Stimulated activated naive CD8-positive, alpha-beta T cell treated with anti-CD3 and anti-CD28 coated beads, Interleukin-15, amount 100 ng/mL, for 72 hours (primary cell): ENCODE data around the gene SERTAD1.
"Not testable (repeated sequence)": the region's sequence is repeated elsewhere in the genome, so short reads cannot be mapped to it uniquely, and the experiment has no call there.

Source experiments
- ATAC-seq: fragments of 150-1000 bp; cut with Tn5 transposase; 2 replicates; pipeline ENCODE4 v1.10.0; 2021; ENCODE audit warnings: mild to moderate bottlenecking, moderate library complexity
- DNase-seq, 2 donors: peaks; one replicate each; pipeline ENCODE4 v3.0.0; 2021 to 2022
- H3K27ac Mint-ChIP-seq, 2 donors: one replicate each; pipeline ENCODE4 v1.8.0; 2022; ENCODE audit warnings: mild to moderate bottlenecking in 2 of 2, mixed read lengths in 2 of 2, moderate library complexity in 2 of 2
- H3K27me3 Mint-ChIP-seq: one replicate; pipeline ENCODE4 v1.8.0; 2022; ENCODE audit warnings: mixed read lengths
- H3K4me1 Mint-ChIP-seq: one replicate; pipeline ENCODE4 v1.8.0; 2022; ENCODE audit warnings: mild to moderate bottlenecking, mixed read lengths
- H3K4me3 Mint-ChIP-seq, 2 donors: one replicate each; pipeline ENCODE4 v1.8.0; 2022; ENCODE audit warnings: mild to moderate bottlenecking in 2 of 2, mixed read lengths in 2 of 2, moderate library complexity in 1 of 2
- H3K9me3 Mint-ChIP-seq, 2 donors: one replicate each; pipeline ENCODE4 v1.8.0; 2022; ENCODE audit warnings: mixed read lengths in 2 of 2

Gene SERTAD1

DNA sequence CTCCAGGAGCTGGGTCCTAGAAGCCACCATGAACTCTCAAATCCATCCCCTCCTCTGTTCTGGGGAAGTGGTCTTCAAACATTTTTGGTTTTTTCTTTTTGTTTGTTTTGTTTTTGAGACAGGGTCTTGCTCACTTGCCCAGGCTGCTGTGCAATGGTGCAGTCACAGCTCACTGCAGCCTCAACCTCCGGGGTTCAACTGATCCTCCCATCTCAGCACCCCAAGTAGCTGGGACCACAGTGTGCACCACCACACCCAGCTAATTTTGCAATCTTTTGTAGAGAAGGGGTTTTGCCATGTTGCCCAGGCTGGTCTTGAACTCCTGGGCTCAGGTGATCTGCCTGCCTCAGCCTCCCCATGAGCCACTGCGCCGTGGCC is 32.8 kb upstream of the SERTAD1 start:
- H3K27me3 Mint-ChIP-seq: no peaks in the 10 kb centered on the region
- H3K27ac Mint-ChIP-seq: no peak overlapping the region
- H3K4me3 Mint-ChIP-seq: no peak overlapping the region
- ATAC-seq (no peak), DNase-seq (no peak)
- no peaks in the 10 kb centered on the region for H3K9me3 Mint-ChIP-seq
- no peaks in the 10 kb centered on the region for H3K4me1 Mint-ChIP-seq

DNA sequence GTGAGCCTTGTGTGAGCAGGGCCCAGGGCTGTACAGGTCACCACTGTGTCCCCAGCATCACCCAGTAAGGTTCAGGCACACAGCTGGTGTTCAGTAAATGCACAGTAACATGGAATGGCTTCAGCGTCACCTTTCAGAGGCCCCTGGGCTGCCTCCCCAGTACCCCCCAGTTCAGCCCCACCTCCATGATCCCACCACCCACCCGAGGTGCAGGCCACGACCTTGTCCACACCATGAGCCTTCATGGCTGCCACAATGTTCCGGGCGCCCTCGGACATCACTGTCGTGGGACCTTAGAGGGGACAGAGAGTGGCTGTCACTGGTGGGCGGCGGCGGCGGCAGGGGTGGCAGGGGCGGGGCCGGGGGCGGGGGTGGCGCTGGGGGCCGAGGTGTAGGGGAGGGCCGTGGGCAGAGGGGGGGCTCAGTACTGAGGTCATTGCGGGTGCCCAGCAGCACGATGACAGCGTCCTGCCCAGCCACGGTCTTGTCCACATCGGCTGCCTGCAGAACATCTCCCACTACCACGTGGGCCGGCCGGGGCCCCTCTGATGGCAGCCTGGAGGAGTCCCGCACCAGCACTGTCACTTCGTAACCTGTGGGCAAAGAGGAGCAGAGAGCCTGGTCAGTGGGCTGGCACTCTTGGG is 32.3 kb upstream of the SERTAD1 start:
- Mint-ChIP-seq H3K4me1 (no peaks in the 10 kb centered on the region), H3K27ac (no peak overlapping the region), H3K9me3 (no peaks in the 10 kb centered on the region), H3K4me3 (no peak overlapping the region), H3K27me3 (no peaks in the 10 kb centered on the region)
- DNase-seq: no peak
- no peak for ATAC-seq

GRCh38 chr19:40457048-40457447 is 31.3 kb upstream of the SERTAD1 start:
- Mint-ChIP-seq H3K27ac (peak overlapping the region in 1 of 2 donors; percentile 89), H3K9me3 (no peaks in the 10 kb centered on the region), H3K4me3 (no peak overlapping the region), H3K4me1 (no peaks in the 10 kb centered on the region), H3K27me3 (no peaks in the 10 kb centered on the region)
- DNase-seq: no peak
- no peak for ATAC-seq

DNA sequence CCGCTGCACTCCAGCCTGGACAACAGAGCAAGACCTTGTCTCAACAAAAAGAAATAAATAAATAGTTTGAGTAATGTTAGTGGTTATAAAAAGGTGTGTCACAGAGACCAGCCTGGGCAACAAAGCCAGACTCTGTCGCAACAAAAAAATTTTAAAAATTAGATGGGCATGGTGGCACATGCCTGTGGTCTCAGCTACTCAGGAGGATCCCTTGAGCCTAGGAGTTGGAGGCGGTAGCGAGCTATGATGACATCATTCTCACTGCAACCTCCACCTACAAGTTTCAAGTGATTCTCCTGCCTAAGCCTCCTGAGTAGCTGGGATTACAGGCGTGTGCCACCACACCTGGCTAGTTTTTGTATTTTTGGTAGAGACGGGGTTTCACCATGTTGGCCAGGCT is 28.2 kb upstream of the SERTAD1 start:
- H3K27ac Mint-ChIP-seq, H3K4me3 Mint-ChIP-seq, DNase-seq, ATAC-seq, H3K9me3 Mint-ChIP-seq, H3K27me3 Mint-ChIP-seq, H3K4me1 Mint-ChIP-seq: not testable (repeated sequence)

DNA sequence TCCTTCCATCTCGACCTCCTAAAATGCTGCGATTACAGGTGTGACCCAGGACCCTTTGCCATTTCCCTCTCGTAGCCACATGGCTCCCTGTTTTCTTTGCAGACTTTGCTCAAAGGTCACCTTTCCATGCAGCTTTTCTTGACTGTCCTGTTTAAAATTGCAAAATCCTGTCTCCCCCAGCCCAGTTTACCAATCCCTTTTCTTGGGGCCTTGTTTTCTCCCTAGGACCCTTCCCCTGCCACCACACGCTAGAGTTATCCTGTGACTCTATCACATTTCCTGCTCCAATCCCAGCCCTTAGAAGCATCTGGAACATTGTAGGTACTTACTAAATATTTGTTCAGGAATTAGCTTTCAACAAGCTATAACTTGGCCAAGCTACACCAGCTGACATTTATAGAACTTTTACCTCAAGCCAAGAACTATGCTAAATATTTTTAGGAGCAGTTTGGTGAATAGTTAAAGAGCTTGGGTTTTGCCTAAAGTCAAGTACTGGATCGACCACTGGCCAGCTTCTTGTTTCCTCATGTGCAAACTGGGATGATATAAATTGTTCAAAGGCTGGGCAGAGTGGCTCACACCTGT is 27.5 kb upstream of the SERTAD1 start:
- H3K27me3 Mint-ChIP-seq: no peaks in the 10 kb centered on the region
- DNase-seq: no peak
- peak overlapping the region in 1 of 2 donors; percentile 7 for H3K27ac Mint-ChIP-seq
- no peaks in the 10 kb centered on the region for H3K4me1 Mint-ChIP-seq
- no peaks in the 10 kb centered on the region for H3K9me3 Mint-ChIP-seq
- no peak overlapping the region for H3K4me3 Mint-ChIP-seq
- ATAC-seq: no peak

DNA sequence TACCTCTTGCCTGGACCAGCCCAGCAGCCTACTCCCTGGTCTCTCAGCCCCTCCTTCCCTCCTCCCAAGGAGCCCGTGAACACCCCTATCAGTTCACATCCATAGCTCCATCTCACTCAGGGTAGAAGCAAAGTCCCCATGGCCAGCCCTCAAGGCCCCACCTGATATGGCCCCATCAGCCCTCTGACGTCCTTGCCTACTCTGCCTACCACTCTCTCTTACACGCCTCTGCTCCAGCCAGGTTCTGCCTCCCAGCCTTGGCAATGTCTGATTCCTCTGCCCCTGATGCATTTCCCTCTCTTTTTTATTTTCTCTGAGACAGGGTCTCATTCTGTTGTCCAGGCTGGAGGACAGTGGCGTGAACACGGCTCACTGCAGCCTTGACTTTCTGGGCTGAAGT is 26.2 kb upstream of the SERTAD1 start:
- Mint-ChIP-seq H3K4me1 (no peaks in the 10 kb centered on the region), H3K4me3 (no peak overlapping the region), H3K27ac (peak overlapping the region in 1 of 2 donors; percentile 10), H3K9me3 (no peaks in the 10 kb centered on the region), H3K27me3 (no peaks in the 10 kb centered on the region)
- no peak for ATAC-seq
- DNase-seq: no peak

DNA sequence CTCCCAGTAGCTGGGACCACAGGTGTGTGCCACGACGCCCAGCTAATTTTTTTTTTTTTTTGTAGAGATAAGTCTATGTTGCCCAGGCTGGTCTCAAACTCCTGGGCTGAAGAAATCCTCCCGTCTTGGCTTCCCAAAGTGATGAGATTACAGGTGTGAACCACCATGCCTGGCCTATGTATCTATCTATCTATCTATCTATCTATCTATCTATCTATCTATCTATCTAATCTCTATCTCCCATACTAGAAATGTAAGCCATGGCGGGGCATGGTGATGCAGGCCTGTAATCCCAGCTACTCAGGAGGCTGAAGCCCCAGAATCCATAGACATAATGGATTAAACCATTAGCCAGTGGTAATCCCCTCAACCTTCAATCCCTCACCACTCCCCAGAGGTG is 24.9 kb upstream of the SERTAD1 start:
- H3K4me3 Mint-ChIP-seq: no peak overlapping the region
- H3K9me3 Mint-ChIP-seq: no peaks in the 10 kb centered on the region
- no peak for DNase-seq
- H3K27me3 Mint-ChIP-seq: no peaks in the 10 kb centered on the region
- ATAC-seq: no peak
- H3K4me1 Mint-ChIP-seq: peaks cover 1% of the 10 kb centered on the region
- H3K27ac Mint-ChIP-seq: peak overlapping the region in 1 of 2 donors; percentile 5

DNA sequence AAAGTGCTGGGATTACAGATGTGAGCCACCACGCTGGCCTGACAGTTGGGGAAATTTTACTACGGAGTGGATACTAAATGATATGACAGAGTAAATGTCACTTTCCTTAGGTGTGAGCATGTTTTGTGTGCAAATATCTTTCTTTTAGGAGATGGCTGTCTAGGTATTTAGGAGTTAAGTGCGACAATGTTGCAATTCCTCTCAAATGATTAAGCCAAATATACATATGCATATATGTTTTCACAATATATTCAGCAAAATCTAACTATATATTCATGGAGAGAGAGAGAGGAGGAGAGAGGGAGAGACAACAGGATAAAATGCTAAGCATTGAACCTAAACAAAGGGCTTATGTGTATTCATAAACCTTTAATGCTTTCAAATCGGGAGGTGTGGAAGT is 23.7 kb upstream of the SERTAD1 start:
- ATAC-seq: no peak

GRCh38 chr19:40446263-40446784 is 20.5 kb upstream of the SERTAD1 start:
- no peak for ATAC-seq
- H3K9me3 Mint-ChIP-seq: no peaks in the 10 kb centered on the region
- no peak for DNase-seq
- H3K27ac Mint-ChIP-seq: peak overlapping the region in 1 of 2 donors; percentile 22
- H3K27me3 Mint-ChIP-seq: no peaks in the 10 kb centered on the region
- H3K4me3 Mint-ChIP-seq: no peak overlapping the region
- H3K4me1 Mint-ChIP-seq: peaks cover 21% of the 10 kb centered on the region

More for the DNA sequence above, 23.7 kb upstream of the SERTAD1 start:
- H3K27me3 Mint-ChIP-seq: no peaks in the 10 kb centered on the region
- DNase-seq: no peak
- H3K27ac Mint-ChIP-seq: no peak overlapping the region
- H3K9me3 Mint-ChIP-seq: no peaks in the 10 kb centered on the region
- H3K4me3 Mint-ChIP-seq: no peak overlapping the region
- H3K4me1 Mint-ChIP-seq: peaks cover 11% of the 10 kb centered on the region

- DNase-seq (no peak), ATAC-seq (no peak)
- H3K27ac Mint-ChIP-seq: no peak overlapping the region
- peak overlapping the region in 1 of 2 donors; percentile 63 for H3K4me3 Mint-ChIP-seq
- H3K4me1 Mint-ChIP-seq: peaks cover 21% of the 10 kb centered on the region
- H3K27me3 Mint-ChIP-seq: no peaks in the 10 kb centered on the region
- no peaks in the 10 kb centered on the region for H3K9me3 Mint-ChIP-seq
Measured at GRCh38 chr19:40445780-40446262, 20.0 kb upstream of the SERTAD1 start.

DNA sequence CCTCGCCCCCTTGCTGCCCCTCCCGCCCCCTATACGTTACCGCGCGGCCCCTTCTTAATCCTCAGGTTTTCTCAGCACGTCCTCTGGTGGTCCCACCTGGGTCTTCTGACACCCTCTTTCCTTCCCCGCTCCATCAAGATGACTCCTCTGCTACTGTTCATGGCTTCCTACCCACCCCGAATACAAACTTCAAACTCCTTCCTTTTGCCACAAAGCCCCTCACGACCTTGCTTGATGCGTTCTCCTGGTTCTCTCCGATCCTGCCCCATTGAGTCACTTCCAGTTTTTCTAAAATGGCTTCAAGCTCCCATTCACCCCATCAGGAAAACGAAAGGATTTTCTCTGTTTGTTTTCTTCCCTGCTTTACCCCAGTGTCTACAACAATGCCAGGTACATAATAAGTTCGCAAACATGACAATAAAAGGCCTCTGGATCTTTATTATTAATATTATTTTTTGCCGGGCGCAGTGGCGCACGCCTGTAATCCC is 19.1 kb upstream of the SERTAD1 start:
- DNase-seq (no peak), ATAC-seq (no peak)
- no peaks in the 10 kb centered on the region for H3K27me3 Mint-ChIP-seq
- H3K4me3 Mint-ChIP-seq: peak overlapping the region; percentile 91 to 97
- peaks cover 27% of the 10 kb centered on the region for H3K4me1 Mint-ChIP-seq
- peak overlapping the region; percentile 57 to 91 for H3K27ac Mint-ChIP-seq
- H3K9me3 Mint-ChIP-seq: no peaks in the 10 kb centered on the region

DNA sequence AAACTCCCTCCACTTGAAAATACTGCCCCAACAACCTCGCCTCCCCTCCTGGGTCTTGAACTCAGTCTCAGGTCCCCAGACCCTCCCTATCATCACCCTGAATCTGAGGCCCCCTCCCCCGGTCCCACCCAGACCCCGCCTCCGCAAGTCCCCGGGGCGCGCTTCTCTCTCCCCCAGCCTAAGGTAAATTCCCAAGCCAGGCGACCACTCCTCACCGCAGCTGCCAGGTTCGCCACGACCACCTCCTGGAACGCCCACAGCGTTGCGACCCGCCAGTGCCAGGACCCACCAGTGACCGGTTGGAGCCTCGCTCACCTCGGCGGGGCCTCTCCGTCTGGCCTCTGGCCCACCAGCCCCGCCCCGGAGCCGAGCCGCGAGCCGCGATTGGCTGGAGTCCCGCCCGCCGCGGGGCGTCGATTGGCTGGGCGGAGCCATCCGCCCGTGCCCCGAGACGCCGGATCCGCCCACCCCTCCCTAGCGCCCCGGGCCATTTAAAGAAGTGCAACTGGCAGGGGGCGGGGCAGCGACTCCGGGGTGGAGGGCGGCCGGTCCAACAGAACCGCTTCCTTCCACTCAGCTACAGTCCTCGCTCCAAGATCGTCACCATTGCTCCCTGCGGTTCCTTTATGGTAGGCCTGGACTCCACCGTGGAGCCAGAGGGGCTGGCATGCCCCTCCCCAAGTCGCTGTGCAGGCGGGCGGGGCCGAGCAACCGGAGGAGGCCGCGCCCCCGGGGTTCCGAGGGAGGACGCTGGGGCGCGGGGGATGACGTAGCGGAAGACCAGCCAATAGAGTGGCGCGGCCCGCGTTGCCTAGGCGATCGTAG is 18.4 kb upstream of the SERTAD1 start, which contains the start of gene SERTAD3:
Gene SERTAD3 (minus strand): TSS at position 336 of the 825 bp plus-strand sequence. CDS start 2,255 bp downstream, outside the sequence.
- DNase-seq: peak; percentile 97 to 98
- Mint-ChIP-seq H3K9me3 (no peaks in the 10 kb centered on the region), H3K27me3 (no peaks in the 10 kb centered on the region), H3K4me1 (peaks cover 34% of the 10 kb centered on the region), H3K27ac (peak within 1 kb of the TSS; percentile 92 to 93), H3K4me3 (peak within 1 kb of the TSS; percentile 91 to 97)
- peak; percentile 80 for ATAC-seq

DNA sequence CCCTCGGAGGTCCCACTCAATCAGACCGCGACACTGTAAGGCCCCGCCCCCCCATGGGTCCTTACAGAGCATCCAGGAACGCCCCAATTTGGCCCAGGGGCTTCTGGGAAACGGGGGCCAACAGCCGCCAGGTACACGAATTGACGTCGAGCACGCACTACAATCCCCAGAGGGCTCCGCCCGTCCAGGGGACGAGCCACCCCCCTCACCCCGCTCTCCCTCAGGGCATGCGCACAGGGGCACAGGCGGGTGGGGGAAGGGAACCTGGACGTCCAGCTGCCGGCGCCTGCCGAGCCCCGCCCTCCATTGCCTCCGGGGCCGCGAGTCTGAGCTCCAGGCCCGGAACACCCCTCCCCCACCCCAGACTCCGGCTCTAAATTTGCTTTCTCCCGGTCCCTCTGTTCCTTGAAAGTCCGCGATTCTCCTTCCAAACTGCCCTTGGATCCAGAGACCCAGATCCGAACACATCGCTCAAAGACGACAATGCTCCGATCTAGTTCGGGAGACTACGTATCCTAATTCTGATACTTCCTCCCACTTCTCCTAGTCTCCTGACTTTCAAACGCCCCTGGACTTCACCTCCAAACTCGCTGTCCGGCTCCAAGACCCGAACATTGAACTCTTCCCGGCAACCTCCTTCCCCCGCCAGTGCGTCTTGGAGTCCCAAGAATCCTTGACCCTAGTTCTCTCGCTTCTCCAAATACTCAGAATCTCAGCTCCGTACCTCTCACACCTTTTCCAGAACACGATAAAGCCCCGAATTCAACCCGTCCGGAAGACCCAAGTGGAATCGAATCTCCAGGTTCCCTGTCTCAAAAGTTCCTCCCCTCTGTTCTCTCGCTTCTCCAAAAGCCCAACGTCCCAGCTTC is 17.6 kb upstream of the SERTAD1 start:
- no peaks in the 10 kb centered on the region for H3K27me3 Mint-ChIP-seq
- ATAC-seq: peak; percentile 89
- peak overlapping the region; percentile 92 to 93 for H3K27ac Mint-ChIP-seq
- peak overlapping the region; percentile 91 to 97 for H3K4me3 Mint-ChIP-seq
- peaks cover 35% of the 10 kb centered on the region for H3K4me1 Mint-ChIP-seq
- DNase-seq: peak; percentile 98 to 100
- no peaks in the 10 kb centered on the region for H3K9me3 Mint-ChIP-seq

DNA sequence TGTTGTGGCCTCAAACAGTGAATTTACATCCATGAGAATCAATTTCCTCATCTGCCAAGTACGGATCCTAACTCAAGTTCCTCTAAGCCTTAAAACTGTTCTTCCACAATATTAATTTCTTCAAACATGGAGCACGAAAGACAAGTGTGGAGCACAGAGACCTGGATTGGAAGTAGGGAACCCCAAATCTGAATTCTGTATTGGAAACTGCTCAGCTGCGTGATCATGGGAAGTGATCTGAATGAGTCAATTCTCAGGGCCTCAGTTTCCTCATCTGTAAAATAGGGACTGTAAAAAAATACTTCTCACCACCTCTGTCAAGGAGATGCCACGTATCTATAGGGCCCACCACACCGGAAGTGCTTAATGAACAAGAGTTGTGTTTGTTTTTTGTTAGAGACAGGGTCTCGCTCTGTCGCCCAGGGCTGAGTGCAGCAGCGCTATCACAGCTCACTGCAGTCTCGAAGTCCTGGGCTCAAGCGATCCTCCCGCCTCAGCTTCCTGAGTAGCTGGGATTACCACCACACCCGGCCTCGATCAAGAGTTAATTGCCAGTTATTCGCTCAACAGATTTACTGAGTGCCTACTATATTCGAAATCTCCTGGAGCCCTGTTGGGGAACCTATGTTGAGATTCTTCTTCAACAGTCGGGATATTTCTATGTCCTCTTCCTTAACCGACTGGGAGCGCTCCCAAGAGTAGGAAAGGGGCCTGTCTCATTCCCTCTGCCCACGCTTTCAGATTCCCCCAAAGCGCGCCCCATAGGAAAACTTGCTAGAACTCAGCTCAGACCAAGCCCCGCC is 16.7 kb upstream of the SERTAD1 start:
- peaks cover 35% of the 10 kb centered on the region for H3K4me1 Mint-ChIP-seq
- peak overlapping the region; percentile 68 to 86 for H3K27ac Mint-ChIP-seq
- no peaks in the 10 kb centered on the region for H3K27me3 Mint-ChIP-seq
- H3K4me3 Mint-ChIP-seq: peak overlapping the region; percentile 91 to 97
- H3K9me3 Mint-ChIP-seq: no peaks in the 10 kb centered on the region
- ATAC-seq: no peak
- no peak for DNase-seq
